OCI-LY7 (cell line): ENCODE data around the gene MSH3. TPM values are rescaled to one million over a fixed set of nuclear protein-coding genes. Genes with fewer than 3 reads are reported as not detected.

Source experiments
- BruUV-seq: library from RNA; stranded (reverse); fragments of 400-500 nt; replicated peaks from 2 replicates; lab custom pipeline; 2021; lab: Mats Ljungman, UMichigan
- CTCF ChIA-PET: fragments of 300-600 bp; sonication (Branson Sonifier 250); formaldehyde crosslinking; loops from one replicate; lab custom pipeline; 2022; ENCODE audit warnings: antibody characterized with exemption; ENCODE audit not compliant: unreplicated experiment; lab: Charles Lee
- POLR2A ChIA-PET: fragments of 300-600 bp; sonication (Branson Sonifier 250); formaldehyde crosslinking; loops from one replicate; lab custom pipeline; 2022; ENCODE audit warnings: antibody characterized with exemption; lab: Charles Lee
- DNase-seq: peaks from one replicate; pipeline ENCODE4 v3.0.0-alpha.2; 2015; ENCODE audit warnings: low spot score
- H2AFZ ChIP-seq: fragments of 200-600 bp; sonication (generic), shearing (Covaris generic); 2 replicates; pipeline ENCODE4 v1.6.1; 2014; ENCODE audit warnings: mild to moderate bottlenecking, antibody characterized with exemption, low read length, moderate library complexity
- H3K27ac ChIP-seq: fragments of 200-600 bp; sonication (generic); 2 replicates; pipeline ENCODE4 v1.5.1; 2014; ENCODE audit warnings: mixed run types, low read depth, mild to moderate bottlenecking, moderate library complexity, low read length, inconsistent platforms; ENCODE audit not compliant: poor library complexity, severe bottlenecking
- H3K36me3 ChIP-seq: fragments of 200-600 bp; sonication (generic); 2 replicates; pipeline ENCODE4 v1.6.1; 2014; ENCODE audit warnings: mild to moderate bottlenecking, antibody characterized with exemption, low read length, moderate library complexity, mixed read lengths; ENCODE audit not compliant: insufficient read depth
- H3K4me1 ChIP-seq: fragments of 200-600 bp; sonication (generic); 2 replicates; pipeline ENCODE4 v1.5.1; 2014; ENCODE audit warnings: mild to moderate bottlenecking, low read length; ENCODE audit not compliant: insufficient read depth, poor library complexity, severe bottlenecking
- H3K4me2 ChIP-seq: fragments of 200-600 bp; sonication (generic); 2 replicates; pipeline ENCODE4 v1.6.1; 2014; ENCODE audit warnings: mild to moderate bottlenecking, low read length
- H3K4me3 ChIP-seq: fragments of 200-600 bp; sonication (generic); 2 replicates; pipeline ENCODE4 v1.5.1; 2014; ENCODE audit warnings: mild to moderate bottlenecking, low read depth, low read length; ENCODE audit not compliant: poor library complexity, severe bottlenecking
- H3K79me2 ChIP-seq: fragments of 200-600 bp; sonication (generic); 2 replicates; pipeline ENCODE4 v1.6.1; 2016; ENCODE audit warnings: low read depth, mild to moderate bottlenecking, low read length, moderate library complexity, mixed read lengths; ENCODE audit not compliant: insufficient read depth
- H3K9me2 ChIP-seq: fragments of 200-600 bp; sonication (generic); 2 replicates; pipeline ENCODE4 v1.6.1; 2016; ENCODE audit warnings: mild to moderate bottlenecking, low read length, mixed read lengths; ENCODE audit not compliant: insufficient read depth
- H3K9me3 ChIP-seq: fragments of 200-600 bp; sonication (generic); 2 replicates; pipeline ENCODE4 v1.6.1; 2014; ENCODE audit warnings: mild to moderate bottlenecking, mixed run types, low read length, mixed read lengths
- H4K20me1 ChIP-seq: fragments of 200-600 bp; sonication (generic); 2 replicates; pipeline ENCODE4 v1.6.1; 2014; ENCODE audit warnings: mild to moderate bottlenecking, antibody characterized with exemption, low read length, moderate library complexity, mixed read lengths; ENCODE audit not compliant: insufficient read depth
- CTCF ChIP-seq: fragments of 200-600 bp; sonication (generic); conservative IDR thresholded peaks from 2 replicates; pipeline ENCODE4 v1.5.1; 2014; ENCODE audit warnings: mild to moderate bottlenecking, antibody characterized with exemption, low read length, moderate library complexity, mixed read lengths
- EZH2phosphoT487 ChIP-seq: fragments of 200-600 bp; sonication (generic); IDR thresholded peaks from 2 replicates; pipeline ENCODE4 v1.6.1; 2018; ENCODE audit warnings: low read depth, borderline replicate concordance, mild to moderate bottlenecking, mixed run types, antibody characterized with exemption, low read length, moderate library complexity, mixed read lengths
- intact Hi-C: fragments of 100-400 bp; cut with micrococcal nuclease; formaldehyde crosslinking; loops from one replicate; pipeline ENCODE4 v1.10.0; 2022; ENCODE audit not compliant: unreplicated experiment
- total RNA-seq, 2 experiments: library from RNA; depleted of rRNA in 1 of 2; stranded (reverse); fragments of >200 nt in 1 of 2; shearing (Covaris generic) in 1 of 2; gene quantifications; 2 replicates each; pipeline ENCODE4 v1.2.3, GENCODE V29; 2014 to 2022

Gene MSH3
- total RNA-seq, 2 experiments from 2014 or later = 15.4 to 28.3 TPM

- 0 out of 2 replicates have a peak, but pooled peaks cover 3% of the 10 kb centered on the region for H4K20me1 ChIP-seq
- H3K4me2 ChIP-seq = no peak overlapping the region
- H3K27ac ChIP-seq = no peak overlapping the region
- no TSS peak for BruUV-seq
- ChIA-PET CTCF (no interaction called here), POLR2A (interaction anchor here (0.6 kb wide), 1 partner anchor 72 kb away, joined by 3 read pairs; no protein-coding TSS in a partner anchor)
- H2AFZ ChIP-seq = no peak overlapping the region
- intact Hi-C loops = no loop called here
- H3K79me2 ChIP-seq = no peaks in the 10 kb centered on the region
- H3K9me2 ChIP-seq = no peaks in the 10 kb centered on the region
- H3K9me3 ChIP-seq = no peaks in the 10 kb centered on the region
- no peak for DNase-seq
- H3K4me3 ChIP-seq = no peak overlapping the region
- TF ChIP-seq EZH2phosphoT487 = no peak
- no peak for TF ChIP-seq CTCF
- peaks cover 46% of the 10 kb centered on the region for H3K36me3 ChIP-seq
- no peaks in the 10 kb centered on the region for H3K4me1 ChIP-seq
These were observed 42.6 kb downstream of the MSH3 start for GRCh38 chr5:80697100-80697499.

GRCh38 chr5:80698369-80698768 lies 43.9 kb downstream of the MSH3 start:
- Histone ChIP-seq H4K20me1 (0 out of 2 replicates have a peak, but pooled peaks cover 6% of the 10 kb centered on the region), H3K4me1 (no peaks in the 10 kb centered on the region), H3K4me2 (no peak overlapping the region), H3K9me2 (no peaks in the 10 kb centered on the region), H2AFZ (no peak overlapping the region), H3K9me3 (no peaks in the 10 kb centered on the region), H3K4me3 (no peak overlapping the region), H3K79me2 (no peaks in the 10 kb centered on the region), H3K36me3 (peaks cover 55% of the 10 kb centered on the region), H3K27ac (no peak overlapping the region)
- TF ChIP-seq EZH2phosphoT487 (no peak), CTCF (no peak)
- no peak for DNase-seq
- no TSS peak for BruUV-seq
- ChIA-PET POLR2A (interaction anchor here (0.7 kb wide), 1 partner anchor 17 kb away, joined by 3 read pairs; no protein-coding TSS in a partner anchor), CTCF (no interaction called here)
- intact Hi-C loops = no loop called here

- no peak for DNase-seq
- CTCF ChIA-PET = no interaction called here
- Histone ChIP-seq H2AFZ (no peak overlapping the region), H3K27ac (no peak overlapping the region), H3K4me2 (no peak overlapping the region), H3K4me3 (no peak overlapping the region), H3K4me1 (no peaks in the 10 kb centered on the region), H4K20me1 (0 out of 2 replicates have a peak, but pooled peaks cover 9% of the 10 kb centered on the region), H3K79me2 (no peaks in the 10 kb centered on the region), H3K36me3 (peaks cover 62% of the 10 kb centered on the region), H3K9me2 (no peaks in the 10 kb centered on the region), H3K9me3 (no peaks in the 10 kb centered on the region)
- no TSS peak for BruUV-seq
- intact Hi-C loops = no loop called here
- TF ChIP-seq CTCF (no peak), EZH2phosphoT487 (no peak)
- POLR2A ChIA-PET = interaction anchor here (0.6 kb wide), 1 partner anchor 131 kb away, joined by 4 read pairs; no protein-coding TSS in a partner anchor
These were observed 47.1 kb downstream of the MSH3 start for GRCh38 chr5:80701597-80701996.
